GM12864 (cell line): Measurements from ENCODE around the gene TNRC6B.

Source experiments
- DNase-seq: peaks from one replicate; pipeline ENCODE4 v3.0.0-alpha.2; 2011; ENCODE audit warnings: low read depth
- H3K4me3 ChIP-seq: 2 replicates; pipeline ENCODE4 v1.5.1; 2011; ENCODE audit warnings: mild to moderate bottlenecking, low read depth, low read length, control low read depth
- CTCF ChIP-seq: IDR thresholded peaks from 2 replicates; pipeline ENCODE4 v1.5.1; 2011; ENCODE audit warnings: low read depth, mild to moderate bottlenecking, moderate library complexity, low read length, control low read depth, inconsistent platforms; ENCODE audit errors: missing control alignments

TNRC6B gene

DNA sequence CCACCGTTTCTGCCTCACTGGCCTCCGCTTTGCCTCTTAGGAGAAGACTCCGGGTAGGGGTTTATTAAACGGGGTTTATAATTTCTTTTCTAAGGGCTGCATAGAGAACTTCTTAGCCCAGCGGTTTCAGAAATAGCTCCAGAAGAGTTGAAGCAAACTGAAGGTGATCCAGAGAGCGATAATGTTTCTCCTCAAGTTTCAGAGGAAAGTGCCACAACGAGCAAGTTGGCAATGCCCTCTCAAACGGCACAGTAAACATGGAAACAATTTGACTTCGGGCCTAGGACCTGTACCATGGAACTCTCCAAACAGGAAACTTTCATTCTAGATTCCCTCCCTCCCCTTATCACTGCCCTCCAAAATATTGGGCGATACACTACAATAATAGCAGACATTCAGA, 169.6 kb downstream of the TNRC6B start:
- DNase-seq = no peak
- peak overlapping the region; percentile 88 for H3K4me3 ChIP-seq
- TF ChIP-seq CTCF = no peak

DNA sequence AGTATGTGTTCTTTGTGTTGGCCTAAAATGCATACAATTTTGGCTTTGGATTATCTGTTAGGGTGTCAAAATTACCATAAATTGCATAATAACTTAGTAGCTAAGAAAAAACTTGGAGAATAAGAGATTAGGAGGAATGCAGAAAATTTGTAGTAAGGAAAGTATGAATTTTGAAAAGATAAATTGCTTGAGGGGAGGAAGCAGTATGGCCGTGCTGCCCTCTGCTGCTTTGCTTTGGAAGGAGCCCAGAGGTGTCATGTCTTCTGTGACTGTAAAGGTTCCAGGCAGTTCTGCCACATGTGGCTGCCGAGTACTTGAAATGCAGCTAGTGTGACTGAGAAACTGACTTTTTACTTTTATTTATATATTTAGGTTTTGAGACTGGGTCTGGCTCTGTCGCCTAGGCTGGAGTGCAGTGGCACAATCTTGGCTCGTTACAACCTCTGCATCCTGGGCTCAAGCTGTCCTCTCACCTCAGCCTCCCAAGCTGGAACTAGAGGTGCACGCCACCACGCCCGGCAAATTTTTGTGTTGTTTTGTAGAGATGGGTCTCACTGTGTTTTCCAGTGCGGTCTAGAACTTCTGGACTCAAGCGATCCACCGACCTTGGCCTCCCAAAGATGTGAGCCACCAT, 170.4 kb downstream of the TNRC6B start:
- peak; percentile 84 for TF ChIP-seq CTCF
- DNase-seq = no peak
- H3K4me3 ChIP-seq = peak overlapping the region; percentile 88; the same call in 1 of the 2 replicates

GRCh38 chr22:40352763-40353162, 175.0 kb downstream of the TNRC6B start:
- DNase-seq = no peak
- no peak overlapping the region for H3K4me3 ChIP-seq
- no peak for TF ChIP-seq CTCF

DNA sequence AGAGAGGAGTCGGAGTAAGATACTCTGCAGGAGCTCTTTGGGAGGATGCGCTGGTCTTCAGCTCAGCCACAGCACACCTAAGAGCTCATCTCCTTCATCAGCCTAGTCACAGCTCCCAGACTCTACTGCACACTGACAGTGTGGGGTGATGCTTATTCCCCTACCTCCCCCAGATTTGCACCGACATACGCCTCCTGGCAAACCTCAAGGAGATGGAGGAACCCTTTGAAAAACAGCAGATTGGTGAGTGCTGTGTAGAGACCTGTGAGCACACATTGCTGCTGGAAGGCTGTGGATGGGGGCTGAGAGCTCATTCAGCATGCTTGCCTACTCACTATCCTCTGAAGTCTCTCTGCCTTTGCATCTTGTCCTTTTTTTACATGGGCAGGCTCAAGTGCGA, 183.4 kb downstream of the TNRC6B start:
- no peak for DNase-seq
- no peak for TF ChIP-seq CTCF
- H3K4me3 ChIP-seq = no peak overlapping the region

DNA sequence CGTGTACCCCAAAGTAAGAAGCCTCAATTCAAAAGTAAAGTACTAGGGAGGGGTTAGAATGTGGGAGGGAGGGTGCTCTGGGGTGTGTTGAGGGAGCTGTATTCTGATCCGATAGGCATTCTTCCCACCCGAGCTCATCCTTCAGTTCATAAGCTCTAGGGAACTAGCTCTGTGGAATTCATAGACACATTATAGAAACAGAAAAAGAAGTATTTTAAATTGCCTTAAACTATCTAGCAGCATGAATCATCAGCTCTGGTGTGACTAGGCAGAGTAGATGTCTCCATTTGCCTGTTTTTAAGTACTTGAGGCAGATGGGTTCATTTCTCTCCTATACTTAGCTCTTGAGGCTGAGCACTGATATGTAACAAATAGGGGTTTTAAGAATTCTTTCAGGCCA, 185.3 kb downstream of the TNRC6B start:
- no peak for DNase-seq
- no peak for TF ChIP-seq CTCF

DNA sequence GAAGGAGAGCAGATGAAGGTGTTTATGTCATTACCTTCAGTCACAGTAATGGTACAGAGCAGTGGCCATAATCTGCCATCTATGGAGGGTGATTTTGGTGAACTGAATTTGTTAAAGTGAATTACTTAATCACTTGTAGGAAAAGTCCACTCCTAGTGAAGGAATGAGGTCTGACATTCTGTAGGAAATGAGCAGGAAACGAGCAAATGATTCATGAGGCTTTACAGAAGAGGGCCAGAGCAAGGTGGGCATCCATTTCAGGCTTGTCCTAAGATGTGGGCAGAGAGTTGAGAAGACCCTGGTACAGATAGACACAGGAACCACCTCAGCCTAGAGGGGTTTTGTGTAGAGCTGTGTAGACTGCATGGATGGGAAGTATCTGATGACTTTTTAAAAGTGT, 186.7 kb downstream of the TNRC6B start:
- no peak overlapping the region for H3K4me3 ChIP-seq
- no peak for TF ChIP-seq CTCF
- DNase-seq = no peak

More for the DNA sequence above, 185.3 kb downstream of the TNRC6B start:
- H3K4me3 ChIP-seq = no peak overlapping the region

DNA sequence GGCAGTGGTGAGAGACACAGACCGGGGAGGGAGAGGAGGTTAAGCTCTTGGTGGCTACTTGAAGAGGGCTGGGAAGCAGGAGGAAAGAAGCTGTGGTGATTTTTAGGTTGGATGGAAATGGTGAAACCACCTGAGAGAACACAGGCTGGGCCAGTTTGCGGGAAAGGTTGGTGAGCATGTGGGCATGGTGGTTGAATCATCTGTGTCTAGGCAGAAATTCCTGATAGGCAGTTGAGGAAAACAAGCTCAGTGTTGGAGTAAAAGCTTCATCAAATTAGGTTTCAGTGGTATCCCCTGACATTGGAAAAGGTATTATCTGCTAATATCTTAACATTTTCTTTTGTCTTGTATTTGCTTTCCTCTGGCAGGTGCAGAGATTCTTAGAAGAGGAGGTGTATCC, 188.3 kb downstream of the TNRC6B start:
- no peak for DNase-seq
- H3K4me3 ChIP-seq = no peak overlapping the region
- no peak for TF ChIP-seq CTCF
